Inferior parietal cortex (tissue), 1 donor: ENCODE results near the gene E2F2.
"Not testable (repeated sequence)": the region's sequence is repeated elsewhere in the genome, so short reads cannot be mapped to it uniquely, and the experiment has no call there.

Experiments
- DNase-seq: peaks from one replicate; pipeline ENCODE4 v3.0.0-alpha.2; 2016; ENCODE audit errors: extremely low spot score

E2F2 gene

GRCh38 chr1:23524716-23525401 is 6.2 kb downstream of the E2F2 start:
- DNase-seq = no peak

DNA sequence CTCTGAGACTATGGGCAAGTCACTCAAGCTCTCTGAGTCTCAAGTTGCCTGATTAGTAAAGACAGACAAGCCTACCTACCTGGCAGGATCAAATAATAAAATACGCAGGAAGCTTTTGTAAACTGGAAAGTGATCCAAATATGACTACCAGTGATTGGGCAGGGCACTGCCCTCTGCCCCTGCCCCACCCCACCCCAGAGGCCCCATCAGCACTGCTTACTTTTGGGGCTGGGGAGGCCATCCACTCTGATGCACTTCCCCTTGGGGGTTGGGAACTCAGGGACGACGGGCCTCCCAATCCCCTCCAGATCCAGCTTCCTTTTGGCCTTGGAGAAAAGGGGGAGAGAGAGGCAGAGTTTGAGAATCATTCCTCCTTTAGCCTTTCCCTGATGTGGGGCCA is 6.9 kb downstream of the E2F2 start:
- DNase-seq = no peak

DNA sequence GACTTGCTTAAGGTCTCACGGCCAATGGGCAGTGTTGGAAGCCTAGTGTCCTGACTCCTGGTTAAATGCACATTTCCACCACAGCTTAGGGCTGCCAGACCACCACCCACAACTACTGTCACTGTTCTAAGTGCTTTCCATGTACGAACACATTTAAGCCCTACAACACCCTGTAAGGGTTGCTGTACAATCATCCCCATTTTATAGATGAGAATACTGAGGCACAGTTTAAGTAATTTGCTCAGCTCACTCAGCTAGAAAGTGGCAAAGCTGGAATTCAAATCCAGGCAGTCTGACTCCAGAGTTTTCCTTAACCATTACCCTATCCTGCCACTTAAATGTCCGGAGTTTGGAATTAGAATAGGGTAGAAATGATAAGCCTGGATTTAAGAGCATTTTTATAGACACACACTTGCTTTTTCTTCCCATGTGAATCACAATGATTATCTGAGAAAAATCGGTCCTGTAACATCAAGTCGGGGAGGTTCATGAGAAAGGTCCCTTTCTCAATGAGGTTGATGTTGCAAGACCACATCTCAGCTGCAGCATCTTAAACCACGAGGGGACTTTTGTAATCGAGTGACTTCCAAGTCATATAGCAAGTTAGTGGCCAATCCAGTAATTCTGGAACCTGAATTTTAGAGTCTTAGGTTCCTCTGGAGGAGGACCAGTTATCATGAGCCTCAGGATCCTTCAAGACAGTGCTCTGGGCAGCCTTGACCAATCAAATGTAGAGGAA is 8.6 kb downstream of the E2F2 start:
- no peak for DNase-seq

- DNase-seq = no peak
Observed at GRCh38 chr1:23521588-23521987, 9.4 kb downstream of the E2F2 start.

GRCh38 chr1:23517581-23517980 is 13.5 kb downstream of the E2F2 start:
- DNase-seq = no peak

DNA sequence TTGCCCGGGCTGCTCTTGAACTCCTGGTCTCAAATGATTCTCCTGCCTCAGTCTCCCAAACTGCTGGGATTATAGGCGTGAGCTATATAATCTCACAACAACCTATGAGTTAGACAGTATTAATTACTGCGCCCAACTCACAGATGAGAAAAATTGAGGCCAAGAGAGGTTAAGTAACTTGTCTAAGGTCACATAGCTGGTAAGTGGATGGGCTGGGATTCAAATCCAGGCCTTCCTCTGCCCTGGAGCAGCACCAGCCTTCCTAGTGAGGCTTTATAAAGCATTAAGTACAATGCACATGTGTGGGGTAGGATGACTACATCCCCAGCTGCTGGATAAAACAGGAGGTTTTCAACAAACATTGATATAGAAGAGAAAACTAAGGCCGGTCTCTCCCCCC is 15.1 kb downstream of the E2F2 start:
- no peak for DNase-seq

- DNase-seq = no peak
Observed at GRCh38 chr1:23514111-23514679, 16.8 kb downstream of the E2F2 start.

GRCh38 chr1:23509896-23510295 is 21.1 kb downstream of the E2F2 start:
- DNase-seq = no peak

GRCh38 chr1:23506376-23507107 is 24.5 kb downstream of the E2F2 start:
- no peak for DNase-seq

GRCh38 chr1:23505851-23506250 is 25.2 kb downstream of the E2F2 start:
- no peak for DNase-seq

GRCh38 chr1:23504156-23504555 is 26.9 kb downstream of the E2F2 start:
- not testable (repeated sequence) for DNase-seq

GRCh38 chr1:23502951-23503350 is 28.1 kb downstream of the E2F2 start:
- no peak for DNase-seq

DNA sequence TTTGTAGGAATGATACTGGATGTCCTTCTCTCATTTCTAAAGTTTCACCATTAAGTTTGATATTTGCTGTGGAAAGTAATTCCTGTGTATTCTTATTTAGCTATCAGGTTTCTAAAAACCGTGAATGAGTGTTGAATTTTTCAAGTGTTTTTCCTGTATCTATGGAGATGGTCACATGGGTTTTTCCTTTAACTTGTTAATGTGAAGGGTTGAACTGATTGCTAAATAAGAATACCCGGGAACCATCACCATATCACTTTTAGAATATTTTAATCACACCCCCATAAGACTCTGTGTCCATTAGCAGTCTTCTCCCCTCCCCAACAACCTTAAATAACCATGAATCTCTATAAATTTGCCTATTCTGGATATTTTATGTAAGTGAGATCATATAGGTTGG is 30.6 kb downstream of the E2F2 start:
- DNase-seq = no peak

DNA sequence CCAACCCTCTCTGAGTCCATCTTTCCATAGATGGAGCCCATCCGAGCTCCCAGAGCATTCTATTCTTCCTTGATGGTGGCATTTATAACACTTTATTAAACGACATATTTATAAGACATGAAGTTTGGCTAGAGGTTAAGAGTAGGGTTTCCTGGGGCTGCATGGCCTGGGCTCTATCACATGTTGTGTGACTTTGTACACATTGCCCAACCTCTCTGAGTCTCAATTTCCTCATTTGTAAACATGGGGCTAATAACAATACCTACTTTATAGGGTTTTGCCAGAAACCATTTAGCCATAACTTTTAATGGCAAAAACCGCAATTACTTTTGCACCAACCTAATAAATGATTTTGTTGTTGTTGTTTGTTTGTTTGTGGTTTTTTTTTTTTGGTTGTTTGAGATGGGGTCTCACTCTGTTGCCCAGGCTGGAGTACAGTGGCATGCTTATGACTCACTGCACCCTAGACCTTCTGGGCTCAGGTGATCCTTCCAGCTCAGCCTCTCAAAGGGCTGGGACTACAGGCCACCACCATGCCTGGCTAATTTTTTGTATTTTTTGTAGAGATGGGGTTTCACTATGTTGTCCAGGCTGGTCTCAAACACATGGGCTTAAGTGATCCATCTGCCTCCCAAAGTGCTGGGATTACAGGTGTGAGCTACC is 33.1 kb downstream of the E2F2 start:
- DNase-seq = no peak

- no peak for DNase-seq
Observed at GRCh38 chr1:23496490-23497181, 34.4 kb downstream of the E2F2 start.

DNA sequence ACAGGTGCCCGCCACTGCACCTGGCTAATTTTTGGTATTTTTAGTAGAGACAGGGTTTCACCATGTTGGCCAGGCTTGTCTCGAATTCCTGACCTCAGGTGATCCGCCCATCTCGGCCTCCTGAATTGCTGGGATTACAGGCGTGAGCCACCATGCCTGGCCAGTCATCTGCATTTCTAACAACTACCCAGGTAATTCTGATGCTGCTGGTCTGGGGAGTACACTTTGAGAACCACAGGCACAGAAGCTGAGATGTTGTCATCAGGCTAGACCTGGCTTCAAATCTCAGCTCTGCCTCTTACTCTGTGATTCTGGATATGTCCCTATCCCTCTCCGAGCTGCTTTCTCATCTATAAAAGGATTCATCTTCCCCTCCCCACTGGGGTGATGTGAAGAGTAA is 36.2 kb downstream of the E2F2 start:
- not testable (repeated sequence) for DNase-seq

DNA sequence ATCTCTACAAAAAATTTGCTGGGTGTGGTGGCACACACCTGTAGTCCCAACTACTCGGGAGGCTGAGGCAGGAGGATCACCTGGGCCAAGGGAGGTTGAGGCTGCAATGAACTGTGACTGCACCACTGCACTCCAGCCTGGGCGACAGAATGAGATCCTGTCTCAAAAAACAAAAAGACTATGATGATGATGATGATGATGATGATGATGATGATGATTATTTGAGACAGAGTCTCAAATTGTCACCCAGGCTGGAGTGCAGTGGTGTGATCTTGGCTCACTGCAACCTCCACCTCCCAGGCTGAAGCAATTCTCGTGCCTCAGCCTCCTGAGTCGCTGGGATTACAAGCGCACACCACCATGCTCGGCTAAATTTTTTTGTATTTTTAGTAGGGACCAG is 38.3 kb downstream of the E2F2 start:
- DNase-seq = not testable (repeated sequence)

GRCh38 chr1:23492132-23492720 is 38.8 kb downstream of the E2F2 start:
- DNase-seq = no peak

DNA sequence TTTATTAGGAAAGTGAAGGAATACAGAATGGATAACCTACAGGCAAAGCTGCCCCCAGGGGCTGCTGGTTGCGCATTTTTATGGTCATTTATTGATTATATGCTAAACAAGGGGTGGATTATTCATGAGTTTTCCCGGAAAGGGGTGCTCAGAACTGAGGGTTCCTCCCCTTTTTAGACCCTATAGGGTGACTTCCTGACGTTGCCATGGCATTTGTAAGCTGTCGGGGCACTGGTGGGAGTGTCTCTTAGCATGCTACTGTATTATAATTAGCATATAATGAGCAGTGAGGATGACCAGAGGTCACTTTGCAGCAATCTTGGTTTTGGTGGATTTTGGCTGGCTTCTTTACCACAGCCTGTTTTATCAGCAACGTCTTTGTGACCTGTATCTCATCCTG is 41.2 kb downstream of the E2F2 start:
- no peak for DNase-seq

- DNase-seq = no peak
Observed at GRCh38 chr1:23485002-23485332, 46.1 kb downstream of the E2F2 start.
